22Rv1 (cell line): Measurements from ENCODE around the gene TBC1D22A.

ENCODE experiments used
- H3K27ac ChIP-seq: fragments of 450-650 bp; 2 replicates; pipeline ENCODE4 v1.5.1; 2017
- CTCF ChIP-seq: fragments of 450-650 bp; IDR thresholded peaks from 2 replicates; pipeline ENCODE4 v1.5.1; 2017; ENCODE audit warnings: mild to moderate bottlenecking
- ZFX ChIP-seq: fragments of 450-650 bp; IDR thresholded peaks from 2 replicates; pipeline ENCODE4 v1.6.1; 2017; ENCODE audit warnings: antibody characterized with exemption, borderline replicate concordance

TBC1D22A gene

GRCh38 chr22:46826438-46827135, 64.1 kb downstream of the TBC1D22A start:
- TF ChIP-seq CTCF (no peak), ZFX (no peak)
- no peak overlapping the region for H3K27ac ChIP-seq

- no peak overlapping the region for H3K27ac ChIP-seq
- TF ChIP-seq ZFX (no peak), CTCF (peak; percentile 18; the same call in 1 of the 2 replicates)
Observed at GRCh38 chr22:46827136-46827780, 64.8 kb downstream of the TBC1D22A start.

- no peak overlapping the region for H3K27ac ChIP-seq
- TF ChIP-seq ZFX (no peak), CTCF (no peak)
Observed at GRCh38 chr22:46827781-46828180, 65.3 kb downstream of the TBC1D22A start.

GRCh38 chr22:46828323-46828900, 66.0 kb downstream of the TBC1D22A start:
- H3K27ac ChIP-seq = no peak overlapping the region
- no peak for TF ChIP-seq ZFX
- no peak for TF ChIP-seq CTCF

- no peak for TF ChIP-seq ZFX
- no peak for TF ChIP-seq CTCF
- H3K27ac ChIP-seq = no peak overlapping the region
Observed at GRCh38 chr22:46829117-46829891, 66.9 kb downstream of the TBC1D22A start.

- H3K27ac ChIP-seq = no peak overlapping the region
Observed at GRCh38 chr22:46829941-46830715, 67.7 kb downstream of the TBC1D22A start.

More at GRCh38 chr22:46829941-46830715, 67.7 kb downstream of the TBC1D22A start:
- TF ChIP-seq CTCF (no peak), ZFX (no peak)
